GM04504 (cell line): ENCODE data around the gene RUBCNL.
"Not testable (repeated sequence)": the region's sequence is repeated elsewhere in the genome, so short reads cannot be mapped to it uniquely, and the experiment has no call there.

ENCODE experiments used
- DNase-seq: peaks from one replicate; pipeline ENCODE4 v3.0.0-alpha.2; 2012; ENCODE audit warnings: low read depth

RUBCNL gene, protein sequence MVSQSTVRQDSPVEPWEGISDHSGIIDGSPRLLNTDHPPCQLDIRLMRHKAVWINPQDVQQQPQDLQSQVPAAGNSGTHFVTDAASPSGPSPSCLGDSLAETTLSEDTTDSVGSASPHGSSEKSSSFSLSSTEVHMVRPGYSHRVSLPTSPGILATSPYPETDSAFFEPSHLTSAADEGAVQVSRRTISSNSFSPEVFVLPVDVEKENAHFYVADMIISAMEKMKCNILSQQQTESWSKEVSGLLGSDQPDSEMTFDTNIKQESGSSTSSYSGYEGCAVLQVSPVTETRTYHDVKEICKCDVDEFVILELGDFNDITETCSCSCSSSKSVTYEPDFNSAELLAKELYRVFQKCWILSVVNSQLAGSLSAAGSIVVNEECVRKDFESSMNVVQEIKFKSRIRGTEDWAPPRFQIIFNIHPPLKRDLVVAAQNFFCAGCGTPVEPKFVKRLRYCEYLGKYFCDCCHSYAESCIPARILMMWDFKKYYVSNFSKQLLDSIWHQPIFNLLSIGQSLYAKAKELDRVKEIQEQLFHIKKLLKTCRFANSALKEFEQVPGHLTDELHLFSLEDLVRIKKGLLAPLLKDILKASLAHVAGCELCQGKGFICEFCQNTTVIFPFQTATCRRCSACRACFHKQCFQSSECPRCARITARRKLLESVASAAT

DNA sequence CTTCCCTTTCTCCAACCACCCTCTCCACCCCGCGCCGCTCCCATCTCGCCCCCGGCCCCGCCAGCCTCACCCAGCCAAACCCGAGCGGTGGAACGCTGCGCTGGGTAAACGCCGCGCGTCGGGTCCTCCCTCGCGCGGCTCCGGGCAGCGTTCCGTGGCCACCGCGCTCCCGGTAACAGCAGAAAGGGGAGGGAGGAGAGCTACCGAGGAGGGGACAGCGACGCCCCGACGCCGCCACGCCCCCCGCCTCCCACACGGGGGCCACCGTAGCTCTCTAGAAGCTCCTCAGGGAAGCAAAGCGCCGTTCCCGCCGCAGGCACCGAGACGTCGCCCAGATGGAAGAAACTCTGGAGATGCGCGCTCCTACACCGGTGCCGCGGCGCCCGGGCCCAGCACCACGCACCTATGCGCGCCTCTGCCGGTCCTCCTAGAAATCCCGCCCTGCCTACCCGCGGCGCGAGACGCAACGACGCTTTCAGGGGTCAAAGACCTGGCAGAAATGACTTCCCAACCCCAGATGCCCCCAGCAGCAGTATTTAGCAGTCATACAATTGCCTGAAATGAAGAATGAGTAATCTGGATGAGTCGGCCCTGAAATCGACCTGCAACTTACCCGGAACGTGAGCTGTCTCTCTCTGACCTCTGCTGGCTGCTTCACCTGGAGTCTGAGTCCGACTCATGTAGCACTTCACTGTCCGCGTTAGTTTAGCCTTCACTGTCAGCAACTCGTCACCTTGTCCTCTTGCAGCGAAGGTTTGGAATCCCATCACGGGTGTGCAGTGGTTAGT, at the start of gene RUBCNL:
RUBCNL (minus strand) TSS at position 189 of the 788 bp plus-strand sequence. CDS start 14,777 bp downstream, outside the sequence.
- no peak for DNase-seq

DNA sequence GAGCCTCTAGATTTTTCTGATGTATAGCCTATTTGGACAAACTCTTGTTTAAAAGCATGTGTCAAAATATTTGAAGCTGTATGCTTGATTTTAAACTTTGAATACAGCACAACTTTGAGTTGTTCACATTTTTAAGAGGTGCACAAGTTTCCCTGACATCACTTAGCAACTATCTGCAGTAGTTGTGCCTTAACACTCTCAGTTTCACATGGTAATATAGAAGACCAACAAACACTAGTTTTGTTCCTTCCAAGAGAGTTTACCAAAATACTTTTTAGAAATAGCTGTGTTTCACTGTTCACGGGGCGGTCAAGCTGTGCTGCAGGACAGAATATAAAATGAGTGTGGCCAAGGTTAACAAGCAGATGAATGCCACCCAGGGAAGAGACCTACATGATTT, 42.5 kb upstream of the RUBCNL start:
- not testable (repeated sequence) for DNase-seq

DNA sequence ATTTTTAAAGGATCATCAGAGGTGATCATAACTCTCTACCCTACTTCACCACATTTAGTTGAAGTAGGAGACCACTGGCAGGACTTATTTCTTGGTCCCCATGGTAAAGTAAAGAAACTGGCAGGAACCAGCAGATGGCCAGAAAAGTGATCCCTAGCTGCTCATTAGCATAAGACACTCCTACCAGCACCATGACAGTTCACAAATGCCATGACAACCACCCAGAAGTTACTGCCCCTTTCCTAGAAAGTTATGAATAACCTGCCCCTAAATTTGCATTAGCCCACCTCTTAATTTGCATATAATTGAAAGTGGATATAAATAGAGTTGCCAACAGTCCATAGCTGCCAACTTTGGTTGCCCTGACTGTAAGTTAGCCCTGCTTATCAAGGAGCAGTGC, 18.4 kb upstream of the RUBCNL start:
- DNase-seq, result no peak

DNA sequence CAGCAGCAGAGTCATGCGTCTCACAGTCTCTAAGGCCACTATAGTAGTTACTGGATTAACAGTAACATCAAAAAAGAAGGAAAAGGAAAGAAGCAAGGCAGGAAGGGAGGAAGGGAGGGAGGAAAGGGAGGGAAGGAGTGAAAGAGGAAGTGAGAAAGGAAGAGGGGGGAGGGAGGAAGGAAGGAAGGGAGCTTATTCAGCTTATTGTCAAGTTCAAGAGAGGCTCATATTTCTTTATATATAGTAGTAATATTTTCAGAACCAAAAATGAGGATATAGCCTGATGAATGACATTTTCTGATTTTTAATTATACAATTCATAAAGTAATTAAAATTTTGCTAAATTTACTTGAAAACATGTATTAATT, 17.7 kb upstream of the RUBCNL start:
- no peak for DNase-seq

DNA sequence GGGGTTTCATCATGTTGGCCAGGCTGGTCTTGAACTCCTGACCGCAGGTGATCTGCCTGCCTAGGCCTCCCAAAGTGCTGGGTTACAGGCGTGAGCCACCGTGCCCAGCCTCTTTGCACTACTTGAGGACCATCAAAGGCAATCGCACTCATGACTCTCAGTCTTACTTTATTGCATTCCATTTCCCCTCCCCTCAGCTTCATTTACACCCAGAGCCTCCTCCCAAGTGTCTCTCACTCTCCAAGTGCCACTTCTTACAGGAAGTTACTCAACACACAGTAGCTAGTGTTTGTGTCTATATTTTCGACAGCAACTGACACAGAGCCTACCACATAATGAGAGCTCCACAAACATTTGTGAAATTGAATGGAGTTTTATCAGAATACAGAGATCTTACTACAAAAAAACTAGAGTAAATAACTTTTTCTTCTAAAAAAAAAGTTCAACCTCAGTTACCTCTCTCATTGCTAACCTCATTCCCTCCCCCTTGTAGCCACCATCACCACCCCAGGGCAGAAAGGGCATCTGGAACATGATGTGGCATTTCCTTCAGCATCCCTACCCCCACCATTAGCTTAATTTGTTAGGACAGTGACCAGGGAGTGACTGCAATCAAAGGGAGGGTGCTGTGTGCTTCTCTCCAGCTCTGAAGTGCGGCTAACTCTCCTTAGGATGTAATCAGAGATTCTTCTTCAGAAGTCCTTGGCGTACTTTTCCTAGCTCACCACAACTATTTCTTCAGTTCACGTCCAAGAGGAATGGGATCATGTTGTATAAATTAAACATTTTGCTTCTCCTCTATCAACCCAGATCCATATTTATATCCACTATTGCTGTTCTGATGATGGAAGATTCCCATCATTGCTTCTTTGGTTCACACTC, 17.0 kb upstream of the RUBCNL start:
- no peak for DNase-seq

DNA sequence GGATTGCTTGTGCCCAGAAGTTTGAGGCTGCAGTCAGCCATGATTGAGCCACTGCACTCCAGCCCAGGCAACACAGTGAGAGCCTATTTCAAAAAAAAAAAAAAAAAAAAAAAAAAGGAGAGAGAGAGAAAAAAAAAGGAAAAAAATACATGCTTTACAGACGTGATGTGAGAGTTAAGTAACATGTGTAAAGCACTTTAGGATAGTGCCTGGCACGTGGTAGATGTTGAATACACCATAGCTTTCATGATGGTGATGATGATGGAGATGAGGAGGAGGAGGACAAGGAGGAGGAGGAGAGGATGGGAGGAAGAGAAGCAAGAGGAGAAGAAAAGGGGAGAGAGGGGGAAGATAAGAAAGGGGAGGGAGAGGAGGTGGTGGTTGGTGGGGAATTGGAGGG, 15.1 kb upstream of the RUBCNL start:
- DNase-seq, result no peak

DNA sequence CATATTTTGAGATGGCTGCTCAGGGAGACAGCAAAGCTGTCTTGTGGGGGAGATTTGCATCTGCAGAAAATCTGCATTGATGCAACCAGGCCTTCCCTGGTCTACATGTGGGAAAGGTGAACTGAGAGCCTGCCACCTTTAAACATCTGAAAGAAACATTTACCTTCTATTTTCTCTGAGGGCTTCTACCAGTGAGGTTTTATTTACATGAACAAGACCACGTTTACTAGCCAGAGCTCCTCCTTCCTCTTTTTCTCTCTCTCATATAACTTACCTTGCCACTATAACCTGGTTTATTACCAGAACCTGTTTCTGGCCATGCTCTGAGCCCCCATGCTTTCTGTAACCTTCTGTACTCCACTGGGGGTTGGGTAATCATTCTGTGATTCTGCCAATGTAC, 14.4 kb upstream of the RUBCNL start:
- no peak for DNase-seq

DNA sequence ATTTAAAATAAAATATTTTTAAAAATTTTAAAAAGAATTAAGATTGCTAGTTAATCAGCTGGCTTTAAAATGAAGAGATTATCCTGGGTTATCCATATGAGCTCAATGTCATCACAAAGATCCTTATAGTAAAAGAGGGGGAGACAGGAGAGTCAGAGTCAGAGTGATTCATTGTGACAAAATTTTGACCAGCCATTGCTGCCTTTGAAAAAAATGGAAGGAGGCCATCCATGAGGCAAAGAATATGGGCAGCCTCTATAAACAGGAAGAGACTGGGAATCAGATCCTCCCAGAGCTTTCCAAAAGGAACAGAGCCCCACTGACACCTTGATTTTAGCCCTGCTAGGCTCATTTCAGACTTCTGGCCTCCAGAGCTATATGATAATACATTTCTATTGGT, 9.3 kb upstream of the RUBCNL start:
- DNase-seq, result no peak

DNA sequence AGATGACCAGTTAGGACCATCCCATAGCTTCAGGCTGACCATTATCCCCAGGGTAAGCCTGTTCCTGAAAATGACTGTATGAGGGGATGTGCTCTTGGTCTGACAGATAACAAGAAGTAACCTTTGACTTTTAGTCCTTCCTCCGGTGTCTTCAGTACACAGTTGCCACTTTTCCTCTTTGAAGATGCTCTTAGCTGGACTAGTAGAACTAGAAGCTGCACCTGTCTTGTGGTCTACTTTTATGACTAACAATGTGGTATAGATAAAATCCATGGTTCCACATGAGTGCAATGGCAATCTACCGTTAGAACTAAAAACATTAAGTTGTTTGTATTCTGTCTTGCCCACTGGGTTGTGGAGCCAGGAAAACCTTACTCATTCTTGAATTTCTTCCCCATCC, 5.9 kb upstream of the RUBCNL start:
- DNase-seq, result no peak

DNA sequence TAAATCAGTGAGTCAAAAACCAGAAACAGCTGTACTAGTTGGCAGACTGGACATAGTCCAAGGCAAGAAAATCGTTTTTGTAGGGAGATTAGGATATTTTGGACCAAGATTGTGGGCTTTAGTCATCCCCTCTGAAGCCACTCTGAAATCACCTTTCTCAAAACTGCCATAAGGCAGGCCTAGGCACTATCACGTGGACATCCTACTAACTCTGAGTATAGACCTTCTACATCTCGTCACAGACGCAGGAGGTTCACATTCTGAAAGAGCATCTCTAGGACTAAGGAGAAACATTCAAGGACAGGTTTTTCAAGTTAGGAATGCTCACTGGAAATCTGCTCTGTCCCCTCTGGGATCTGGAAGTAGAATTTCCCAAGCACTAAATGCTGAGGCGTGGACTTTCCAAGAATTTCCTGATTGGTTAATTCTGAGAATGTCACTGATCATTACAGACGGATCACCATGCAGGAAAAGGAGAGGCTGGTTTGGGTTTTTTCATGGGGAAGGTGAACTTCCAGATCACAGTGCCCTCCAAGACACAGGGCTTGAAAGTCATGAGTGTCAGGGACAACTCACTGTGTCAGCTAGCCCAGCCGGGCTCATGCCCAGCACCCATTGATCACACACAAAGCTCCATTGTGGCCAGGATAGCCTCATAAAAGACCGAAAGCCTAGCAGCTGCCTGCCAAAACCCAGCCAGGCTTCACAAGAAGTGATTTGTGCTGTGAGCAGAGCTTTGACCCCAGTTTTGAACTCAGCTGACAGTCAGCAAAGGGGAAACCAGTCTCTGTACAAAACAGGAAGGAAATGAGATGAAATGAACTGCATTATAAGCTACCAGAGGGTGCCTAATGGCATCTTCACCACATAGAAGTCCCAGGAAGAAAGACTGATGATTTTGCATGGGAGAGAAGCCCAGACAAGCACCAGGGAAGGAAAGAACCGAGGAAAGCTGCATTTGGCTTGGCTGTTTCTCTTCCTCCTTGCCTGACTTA, 2.7 kb upstream of the RUBCNL start:
- no peak for DNase-seq

DNA sequence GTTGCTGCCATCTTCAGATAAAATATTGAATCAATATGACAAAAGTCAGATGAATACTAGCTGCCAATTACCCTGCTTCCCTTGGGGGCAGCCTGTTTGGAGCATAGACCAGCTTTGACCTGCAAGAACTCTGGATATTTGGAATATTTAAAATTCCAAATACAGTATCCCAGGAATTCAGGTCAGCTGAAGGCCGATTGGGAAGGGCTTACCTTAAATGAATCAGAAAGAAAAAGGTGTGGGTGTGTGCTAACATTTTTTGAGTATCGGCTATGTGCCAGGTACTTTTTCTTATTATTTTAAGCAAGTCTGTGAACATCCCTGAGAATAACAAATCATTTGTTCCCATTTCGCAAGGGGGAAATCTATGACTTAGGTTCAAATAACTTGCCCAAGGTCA, 1.8 kb upstream of the RUBCNL start:
- DNase-seq, result no peak

DNA sequence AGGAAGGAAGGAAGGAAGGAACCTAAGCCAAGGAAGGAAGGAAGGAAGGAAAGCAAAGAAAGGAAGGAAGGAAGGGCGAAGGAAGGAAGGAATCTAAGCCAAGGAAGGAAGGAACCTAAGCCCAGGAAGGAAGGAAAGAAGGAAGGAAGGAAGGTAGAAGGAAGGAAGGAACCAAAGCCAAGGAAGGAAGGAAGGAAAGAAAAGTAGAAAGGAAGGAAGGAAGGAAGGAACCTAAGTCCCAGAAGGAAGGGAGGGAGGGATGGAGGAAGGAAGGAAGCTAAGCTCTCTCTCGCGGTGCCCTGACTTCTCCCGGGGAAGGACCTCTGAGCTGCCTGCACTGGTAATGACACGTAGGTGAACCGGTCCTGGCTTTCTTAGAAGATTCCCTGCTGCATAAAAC, 1.3 kb upstream of the RUBCNL start:
- DNase-seq, result no peak

DNA sequence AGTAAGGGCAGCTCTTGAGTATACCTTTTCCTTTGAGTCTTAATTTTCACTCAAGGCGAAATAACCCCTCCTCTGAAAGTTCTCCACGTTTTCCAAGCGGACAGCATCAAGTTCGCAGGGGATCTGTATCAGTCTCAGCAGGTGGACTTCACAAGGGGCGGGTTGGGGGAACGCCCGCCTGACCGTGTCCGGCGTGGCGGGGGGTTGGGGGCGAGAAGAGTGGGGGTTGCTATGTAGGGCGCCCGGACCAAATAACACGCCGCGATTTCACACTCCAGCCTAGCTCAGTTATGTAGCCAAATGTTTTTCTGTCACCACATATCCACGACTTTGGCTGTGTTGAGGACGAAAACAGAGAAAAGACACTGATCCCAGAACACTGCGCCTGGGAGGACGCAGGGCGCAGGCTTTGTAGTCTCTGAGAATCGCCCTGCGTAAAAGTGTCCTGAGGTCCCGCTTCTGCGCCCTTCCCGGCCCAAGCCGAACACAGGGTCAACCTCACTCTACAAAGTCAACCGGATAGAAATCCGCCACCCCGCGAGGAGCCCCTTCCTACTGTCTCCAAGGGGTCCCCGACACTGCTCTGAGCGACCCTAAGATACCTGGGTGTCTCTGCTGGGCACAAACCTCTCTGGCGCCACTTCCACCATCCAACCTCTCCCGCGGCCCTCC, 524 bp downstream of the RUBCNL start:
- no peak for DNase-seq

DNA sequence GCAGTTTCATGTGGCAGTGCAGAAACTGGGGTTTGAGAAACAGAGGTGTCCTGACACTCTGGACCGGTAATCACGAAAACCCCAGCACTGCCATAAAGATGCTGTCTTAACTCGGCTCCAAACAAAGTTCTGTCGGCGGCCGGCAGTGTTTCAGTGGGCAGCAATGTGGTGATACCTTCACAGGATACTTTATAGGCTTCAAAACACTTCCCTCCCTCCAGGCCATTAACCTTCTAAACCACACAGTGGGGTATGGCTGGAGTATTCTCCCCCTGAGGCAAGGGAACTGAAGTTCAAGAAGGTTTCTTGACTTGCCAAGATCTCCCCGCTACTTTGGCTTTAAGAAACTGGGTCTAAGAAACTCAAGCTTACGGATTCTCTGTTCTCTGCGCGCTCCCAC, 1.1 kb downstream of the RUBCNL start:
- no peak for DNase-seq

DNA sequence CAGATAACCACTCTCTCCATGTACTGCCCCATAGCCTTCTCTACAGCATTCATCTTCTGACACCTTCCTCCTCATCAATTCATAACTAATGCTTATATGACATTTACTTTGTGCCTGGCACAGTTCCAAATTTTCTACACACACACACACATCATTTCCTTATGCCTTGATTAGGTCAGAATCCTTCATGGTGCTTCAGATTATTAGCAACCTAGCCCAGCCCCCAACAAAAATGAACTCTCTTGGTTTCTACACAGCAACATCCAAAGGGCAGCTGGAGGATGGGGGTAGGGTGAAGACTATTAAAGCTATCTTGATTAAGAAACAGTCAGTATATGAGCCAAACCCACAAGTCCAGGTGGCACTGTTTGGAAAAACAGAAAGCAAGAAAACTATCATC, 3.7 kb downstream of the RUBCNL start:
- DNase-seq, result no peak

DNA sequence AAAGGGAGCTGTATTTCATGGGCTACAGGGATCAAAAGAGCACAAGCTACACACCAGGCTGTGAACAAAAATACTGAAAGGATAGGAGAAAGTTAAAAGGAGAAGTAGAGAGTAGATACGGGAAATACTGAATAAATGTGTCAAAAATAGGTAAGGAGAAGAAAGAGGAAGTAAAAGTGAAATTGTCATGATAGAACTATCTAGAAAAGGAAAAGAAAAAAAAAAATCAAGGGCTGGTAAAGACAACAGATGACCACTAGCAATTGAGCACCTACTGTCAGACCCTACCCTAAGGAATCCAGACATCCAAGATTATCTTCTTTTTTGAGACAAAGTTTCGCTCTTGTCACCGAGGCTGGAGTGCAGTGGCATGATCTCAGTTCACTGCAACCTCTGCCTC, 4.8 kb downstream of the RUBCNL start:
- no peak for DNase-seq

DNA sequence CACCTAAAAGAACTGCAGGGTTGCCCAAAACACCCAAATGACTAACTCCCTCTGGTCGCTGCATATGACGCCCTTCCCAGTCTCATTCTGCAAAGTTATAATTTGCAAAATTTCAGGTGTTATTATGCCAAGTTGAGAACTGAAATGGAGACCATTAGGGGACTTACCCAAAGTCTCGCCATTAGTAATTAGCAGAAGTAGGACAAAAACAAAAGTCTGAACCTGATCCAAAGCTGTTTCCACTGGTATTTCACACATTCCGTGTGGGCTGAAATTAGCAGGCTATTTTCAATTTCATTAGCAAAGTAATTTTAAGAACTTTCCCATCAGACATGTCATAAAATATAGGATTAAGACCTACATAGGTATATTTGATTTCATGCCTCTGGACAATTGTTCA, 6.8 kb downstream of the RUBCNL start:
- DNase-seq, result no peak

DNA sequence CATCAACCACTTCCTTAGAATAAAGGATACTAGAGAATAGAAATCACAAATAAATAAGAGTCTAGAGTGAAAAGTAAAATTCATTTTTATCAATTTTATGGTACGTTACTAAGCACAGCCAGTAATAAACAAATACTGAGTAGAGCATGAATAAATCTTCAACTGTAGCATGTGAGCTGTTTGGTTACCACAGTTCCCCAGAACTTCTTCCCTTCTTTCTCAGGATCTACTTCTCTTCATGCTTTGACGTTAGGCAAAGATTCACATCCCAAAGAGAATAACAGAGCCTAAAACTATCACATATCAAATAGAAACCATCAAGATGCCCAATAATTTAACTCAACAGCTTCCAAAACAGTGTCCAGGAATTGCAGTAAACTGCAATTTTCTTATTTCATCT, 7.4 kb downstream of the RUBCNL start:
- DNase-seq, result no peak

DNA sequence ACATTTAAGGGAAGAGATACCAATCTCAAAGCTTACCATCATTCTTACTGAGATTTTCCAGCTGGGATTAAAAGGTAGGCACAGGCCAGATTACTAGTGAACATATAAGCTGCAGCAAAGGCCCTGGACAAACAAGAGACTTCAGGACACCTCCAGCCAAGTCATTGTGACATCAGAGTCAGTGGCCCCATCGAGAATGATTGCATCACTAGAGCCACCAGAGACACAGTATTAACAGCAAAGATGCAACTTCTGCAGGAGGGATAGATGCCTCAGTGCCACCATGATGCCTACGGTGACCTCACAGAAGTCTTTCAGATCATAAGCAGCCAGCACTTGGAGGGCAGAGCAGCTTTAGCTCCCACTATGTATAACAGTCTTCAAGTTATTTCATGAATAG, 8.6 kb downstream of the RUBCNL start:
- no peak for DNase-seq

DNA sequence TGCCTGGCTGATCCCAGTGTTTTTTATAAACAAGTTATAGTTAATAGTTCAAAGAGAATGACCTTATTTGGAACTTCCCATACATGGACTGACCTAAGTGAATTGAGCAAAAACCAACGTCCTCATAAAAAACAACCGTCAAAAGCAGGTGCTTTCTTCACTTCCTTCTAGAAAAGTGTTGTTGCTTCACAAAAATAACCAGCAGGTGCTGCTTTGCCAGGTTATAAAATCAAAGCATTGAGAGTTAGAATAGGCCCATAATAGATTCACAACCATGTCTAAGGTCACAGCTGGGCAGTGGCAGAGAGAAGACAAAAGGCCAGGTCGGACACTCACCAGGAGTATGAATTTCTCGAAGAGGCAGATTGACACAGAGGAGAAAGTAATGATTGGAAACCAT, 9.5 kb downstream of the RUBCNL start:
- no peak for DNase-seq
